Measurements from ENCODE around the gene TNFRSF12A. TPM values are rescaled to one million over a fixed set of nuclear protein-coding genes. Genes with fewer than 3 reads are reported as not detected.

Gene TNFRSF12A
- total RNA-seq, 1 experiment from 2014 or later: 78.9 TPM

DNA sequence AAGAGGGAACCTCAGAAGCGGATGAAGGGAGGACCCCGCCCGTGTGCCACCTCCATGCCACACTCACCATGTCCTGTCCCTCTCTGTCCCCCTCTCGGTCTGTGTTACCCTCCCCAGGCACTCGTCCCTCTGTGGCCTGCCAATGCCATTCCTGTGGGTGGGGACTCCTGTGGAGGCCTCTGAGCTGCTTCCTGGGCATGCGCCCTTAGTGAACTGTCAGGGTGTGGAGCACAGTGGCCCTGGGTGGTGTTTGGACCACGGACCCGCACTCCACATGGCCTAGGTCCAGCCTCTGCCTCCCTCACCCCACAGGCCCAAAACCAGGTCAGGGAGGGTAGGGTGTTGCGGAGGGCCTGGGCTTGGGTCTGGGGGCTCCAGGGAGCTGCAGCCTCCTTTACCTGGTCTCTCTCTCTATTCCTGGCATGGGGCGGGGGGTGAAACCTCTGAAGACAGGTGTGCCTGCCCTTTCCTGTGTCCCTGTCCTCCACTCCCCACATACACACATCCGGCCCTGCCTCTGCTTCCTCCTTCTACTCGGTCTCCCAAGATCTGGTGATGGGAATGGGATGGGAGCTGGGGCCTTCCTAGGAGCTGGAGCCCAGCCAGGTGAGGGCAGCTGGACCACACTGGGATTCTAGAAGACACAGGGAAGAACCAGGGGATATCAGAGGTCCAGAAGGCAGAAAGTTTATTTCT, 28.5 kb upstream of the TNFRSF12A start:
- H3K9me3 Mint-ChIP-seq: no peaks in the 10 kb centered on the region
- peak overlapping the region; percentile 76 for H3K27ac Mint-ChIP-seq
- no peak overlapping the region for H3K4me3 Mint-ChIP-seq
- H3K36me3 Mint-ChIP-seq: no peaks in the 10 kb centered on the region
- no peaks in the 10 kb centered on the region for H3K27me3 Mint-ChIP-seq (ENCODE audit: low read depth)
- ATAC-seq (no peak), DNase-seq (ENCODE audit: low spot score) (no peak)
- peaks cover 21% of the 10 kb centered on the region for H3K4me1 Mint-ChIP-seq
- CTCF ChIA-PET: interaction anchor here (0.6 to 3.1 kb wide), 8 partner anchors 9 to 40 kb away, joined by 3 to 13 read pairs (median 9); partner anchors contain the start of gene KREMEN2
- POLR2A ChIA-PET: interaction anchor here (0.6 to 1.4 kb wide), 4 partner anchors 10 to 40 kb away, joined by 3 to 5 read pairs (median 3); no protein-coding TSS in a partner anchor
- TF ChIP-seq FOXK1 (CRISPR knock-in tag; IDR thresholded peaks at IDR 0.05): no peak
- TF ChIP-seq PRRX2 (CRISPR knock-in tag; IDR thresholded peaks at IDR 0.05): no peak

- H3K4me1 Mint-ChIP-seq: peaks cover 21% of the 10 kb centered on the region
- H3K27ac Mint-ChIP-seq: no peak overlapping the region
- DNase-seq (ENCODE audit: low spot score) (no peak), ATAC-seq (no peak)
- CTCF ChIA-PET: interaction anchor here (1.9 to 3.1 kb wide), 4 partner anchors 8 to 39 kb away, joined by 9 to 15 read pairs (median 11); partner anchors contain the start of gene KREMEN2
- no peaks in the 10 kb centered on the region for H3K27me3 Mint-ChIP-seq (ENCODE audit: low read depth)
- no peaks in the 10 kb centered on the region for H3K9me3 Mint-ChIP-seq
- TF ChIP-seq CREB1 (CRISPR knock-in tag; IDR thresholded peaks at IDR 0.05) (no peak), ESRRA (CRISPR knock-in tag; IDR thresholded peaks at IDR 0.05; ENCODE audit: borderline replicate concordance) (no peak), FOXK1 (CRISPR knock-in tag; IDR thresholded peaks at IDR 0.05) (no peak), ZNF512 (CRISPR knock-in tag; IDR thresholded peaks at IDR 0.05; ENCODE audit: borderline replicate concordance) (no peak), ATF3 (CRISPR knock-in tag; conservative IDR thresholded peaks at IDR 0.05) (no peak), ZNF416 (CRISPR knock-in tag; IDR thresholded peaks at IDR 0.05) (no peak), JAZF1 (CRISPR knock-in tag; IDR thresholded peaks at IDR 0.05) (no peak), KAT7 (CRISPR knock-in tag; IDR thresholded peaks at IDR 0.05; ENCODE audit: borderline replicate concordance) (no peak), FOXP4 (CRISPR knock-in tag; IDR thresholded peaks at IDR 0.05) (no peak), ZNF396 (CRISPR knock-in tag; IDR thresholded peaks at IDR 0.05; ENCODE audit: borderline replicate concordance) (no peak)
- TF ChIP-seq, protein P1, sequence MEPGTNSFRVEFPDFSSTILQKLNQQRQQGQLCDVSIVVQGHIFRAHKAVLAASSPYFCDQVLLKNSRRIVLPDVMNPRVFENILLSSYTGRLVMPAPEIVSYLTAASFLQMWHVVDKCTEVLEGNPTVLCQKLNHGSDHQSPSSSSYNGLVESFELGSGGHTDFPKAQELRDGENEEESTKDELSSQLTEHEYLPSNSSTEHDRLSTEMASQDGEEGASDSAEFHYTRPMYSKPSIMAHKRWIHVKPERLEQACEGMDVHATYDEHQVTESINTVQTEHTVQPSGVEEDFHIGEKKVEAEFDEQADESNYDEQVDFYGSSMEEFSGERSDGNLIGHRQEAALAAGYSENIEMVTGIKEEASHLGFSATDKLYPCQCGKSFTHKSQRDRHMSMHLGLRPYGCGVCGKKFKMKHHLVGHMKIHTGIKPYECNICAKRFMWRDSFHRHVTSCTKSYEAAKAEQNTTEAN (CRISPR knock-in tag; IDR thresholded peaks at IDR 0.05): no peak
- TF ChIP-seq, protein P2, sequence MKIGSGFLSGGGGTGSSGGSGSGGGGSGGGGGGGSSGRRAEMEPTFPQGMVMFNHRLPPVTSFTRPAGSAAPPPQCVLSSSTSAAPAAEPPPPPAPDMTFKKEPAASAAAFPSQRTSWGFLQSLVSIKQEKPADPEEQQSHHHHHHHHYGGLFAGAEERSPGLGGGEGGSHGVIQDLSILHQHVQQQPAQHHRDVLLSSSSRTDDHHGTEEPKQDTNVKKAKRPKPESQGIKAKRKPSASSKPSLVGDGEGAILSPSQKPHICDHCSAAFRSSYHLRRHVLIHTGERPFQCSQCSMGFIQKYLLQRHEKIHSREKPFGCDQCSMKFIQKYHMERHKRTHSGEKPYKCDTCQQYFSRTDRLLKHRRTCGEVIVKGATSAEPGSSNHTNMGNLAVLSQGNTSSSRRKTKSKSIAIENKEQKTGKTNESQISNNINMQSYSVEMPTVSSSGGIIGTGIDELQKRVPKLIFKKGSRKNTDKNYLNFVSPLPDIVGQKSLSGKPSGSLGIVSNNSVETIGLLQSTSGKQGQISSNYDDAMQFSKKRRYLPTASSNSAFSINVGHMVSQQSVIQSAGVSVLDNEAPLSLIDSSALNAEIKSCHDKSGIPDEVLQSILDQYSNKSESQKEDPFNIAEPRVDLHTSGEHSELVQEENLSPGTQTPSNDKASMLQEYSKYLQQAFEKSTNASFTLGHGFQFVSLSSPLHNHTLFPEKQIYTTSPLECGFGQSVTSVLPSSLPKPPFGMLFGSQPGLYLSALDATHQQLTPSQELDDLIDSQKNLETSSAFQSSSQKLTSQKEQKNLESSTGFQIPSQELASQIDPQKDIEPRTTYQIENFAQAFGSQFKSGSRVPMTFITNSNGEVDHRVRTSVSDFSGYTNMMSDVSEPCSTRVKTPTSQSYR (CRISPR knock-in tag; IDR thresholded peaks at IDR 0.05): no peak
- TF ChIP-seq, protein P3, sequence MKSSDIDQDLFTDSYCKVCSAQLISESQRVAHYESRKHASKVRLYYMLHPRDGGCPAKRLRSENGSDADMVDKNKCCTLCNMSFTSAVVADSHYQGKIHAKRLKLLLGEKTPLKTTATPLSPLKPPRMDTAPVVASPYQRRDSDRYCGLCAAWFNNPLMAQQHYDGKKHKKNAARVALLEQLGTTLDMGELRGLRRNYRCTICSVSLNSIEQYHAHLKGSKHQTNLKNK (CRISPR knock-in tag; IDR thresholded peaks at IDR 0.05): no peak
- TF ChIP-seq, protein P4, sequence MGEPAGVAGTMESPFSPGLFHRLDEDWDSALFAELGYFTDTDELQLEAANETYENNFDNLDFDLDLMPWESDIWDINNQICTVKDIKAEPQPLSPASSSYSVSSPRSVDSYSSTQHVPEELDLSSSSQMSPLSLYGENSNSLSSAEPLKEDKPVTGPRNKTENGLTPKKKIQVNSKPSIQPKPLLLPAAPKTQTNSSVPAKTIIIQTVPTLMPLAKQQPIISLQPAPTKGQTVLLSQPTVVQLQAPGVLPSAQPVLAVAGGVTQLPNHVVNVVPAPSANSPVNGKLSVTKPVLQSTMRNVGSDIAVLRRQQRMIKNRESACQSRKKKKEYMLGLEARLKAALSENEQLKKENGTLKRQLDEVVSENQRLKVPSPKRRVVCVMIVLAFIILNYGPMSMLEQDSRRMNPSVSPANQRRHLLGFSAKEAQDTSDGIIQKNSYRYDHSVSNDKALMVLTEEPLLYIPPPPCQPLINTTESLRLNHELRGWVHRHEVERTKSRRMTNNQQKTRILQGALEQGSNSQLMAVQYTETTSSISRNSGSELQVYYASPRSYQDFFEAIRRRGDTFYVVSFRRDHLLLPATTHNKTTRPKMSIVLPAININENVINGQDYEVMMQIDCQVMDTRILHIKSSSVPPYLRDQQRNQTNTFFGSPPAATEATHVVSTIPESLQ (CRISPR knock-in tag; IDR thresholded peaks at IDR 0.05): no peak
- H3K4me3 Mint-ChIP-seq: no peak overlapping the region
- POLR2A ChIA-PET: interaction anchor here (0.6 kb wide), 1 partner anchor 39 kb away, joined by 3 read pairs; no protein-coding TSS in a partner anchor
- H3K36me3 Mint-ChIP-seq: no peaks in the 10 kb centered on the region
Observed at GRCh38 chr16:2992383-2993081, 27.6 kb upstream of the TNFRSF12A start.
